GM12878 (cell line): ENCODE measurements around the gene CGGBP1. TPM values are rescaled to one million over a fixed set of nuclear protein-coding genes. Genes with fewer than 3 reads are reported as not detected.

Source experiments
- ATAC-seq: fragments of 200-7000 bp; cut with Tn5 transposase; 3 replicates; pipeline ENCODE4 v1.9.1; 2020; ENCODE audit warnings: mild to moderate bottlenecking, moderate library complexity
- BruUV-seq: library from RNA; stranded (reverse); fragments of 400-500 nt; replicated peaks from 2 replicates; lab custom pipeline; 2021; lab: Mats Ljungman, UMichigan
- CTCF ChIA-PET: fragments of 300-600 bp; sonication (Branson Sonifier 250); formaldehyde crosslinking; extraction: SDS; loops from one replicate; lab custom pipeline; 2021; ENCODE audit warnings: inconsistent platforms; lab: Yijun Ruan, JAX
- POLR2A ChIA-PET: fragments of 350-600 bp; formaldehyde crosslinking; extraction: SDS; loops from one replicate; lab custom pipeline; 2021; ENCODE audit warnings: inconsistent platforms; lab: Charles Lee
- RAD21 ChIA-PET: fragments of 300-600 bp; sonication (Branson Sonifier 250); formaldehyde crosslinking; loops from one replicate; lab custom pipeline; 2023; ENCODE audit warnings: antibody characterized with exemption; ENCODE audit not compliant: unreplicated experiment; lab: Charles Lee
- SMC1A ChIA-PET: fragments of 300-600 bp; sonication (Branson Sonifier 250); formaldehyde crosslinking; loops from one replicate; lab custom pipeline; 2023; ENCODE audit not compliant: unreplicated experiment, uncharacterized antibody; lab: Charles Lee
- DNase-seq: peaks from one replicate; pipeline ENCODE4 v3.0.0-alpha.2; 2011; ENCODE audit warnings: low read depth, low spot score
- FAIRE-seq: peaks from 3 replicates; lab custom pipeline; 2011; peaks lifted over from hg19 to GRCh38; lab: Jason Lieb, UNC
- H2AFZ ChIP-seq: 2 replicates; pipeline ENCODE4 v1.6.0; 2011; ENCODE audit warnings: low read depth, low read length, control low read depth; ENCODE audit not compliant: control insufficient read depth
- H3K27ac ChIP-seq: 2 replicates; pipeline ENCODE4 v1.5.1; 2011; ENCODE audit warnings: control low read depth; ENCODE audit not compliant: control insufficient read depth, insufficient read depth
- H3K27me3 ChIP-seq, 2 experiments: replicated peaks in 1 of 2; 2 replicates each; pipeline versions ENCODE4 v1.6.0 to v1.6.1; 2011; ENCODE audit warnings: low read length in 1 of 2; ENCODE audit not compliant: control insufficient read depth in 2 of 2, insufficient read depth in 2 of 2
- H3K36me3 ChIP-seq, 2 experiments: 2 replicates each; pipeline ENCODE4 v1.5.1; 2011; ENCODE audit warnings: low read length in 1 of 2; ENCODE audit not compliant: control insufficient read depth in 2 of 2, insufficient read depth in 2 of 2
- H3K4me1 ChIP-seq: 2 replicates; pipeline ENCODE4 v1.6.1; 2011; ENCODE audit warnings: mild to moderate bottlenecking, low read length, moderate library complexity, mixed read lengths; ENCODE audit not compliant: control insufficient read depth, insufficient read depth
- H3K4me2 ChIP-seq: 2 replicates; pipeline ENCODE4 v1.6.0; 2011; ENCODE audit warnings: control low read depth; ENCODE audit not compliant: control insufficient read depth, insufficient read depth
- H3K4me3 ChIP-seq: fragments of 200-600 bp; sonication (generic); 2 replicates; pipeline ENCODE4 v1.5.1; 2016
- H3K79me2 ChIP-seq: 2 replicates; pipeline ENCODE4 v1.6.0; 2011; ENCODE audit warnings: low read length; ENCODE audit not compliant: control insufficient read depth, insufficient read depth
- H3K9ac ChIP-seq: 2 replicates; pipeline ENCODE4 v1.8.0; 2011; ENCODE audit warnings: low read length, control low read depth, mixed read lengths; ENCODE audit not compliant: control insufficient read depth, insufficient read depth
- H3K9me3 ChIP-seq: replicated peaks from 3 replicates; pipeline ENCODE4 v1.5.1; 2011; ENCODE audit warnings: mild to moderate bottlenecking, low read length; ENCODE audit not compliant: control insufficient read depth, insufficient read depth
- H4K20me1 ChIP-seq: 2 replicates; pipeline ENCODE4 v1.6.0; 2011; ENCODE audit not compliant: control insufficient read depth, insufficient read depth
- ASH2L ChIP-seq: fragments of 300-600, 200-600 bp; sonication (generic); IDR thresholded peaks from 2 replicates; pipeline ENCODE4 v1.6.1; 2017; ENCODE audit warnings: low read depth, mild to moderate bottlenecking, borderline replicate concordance
- BHLHE40 ChIP-seq, 2 experiments: fragments of 450-650 bp in 1 of 2; IDR thresholded peaks; 2 replicates each; pipeline ENCODE4 v1.6.1; 2011 to 2017; ENCODE audit warnings: low read depth in 2 of 2, borderline replicate concordance in 1 of 2, improper control_type of control experiment in 1 of 2, low read length in 1 of 2, mild to moderate bottlenecking in 1 of 2
- EED ChIP-seq: sonication (generic); IDR thresholded peaks from 2 replicates; pipeline ENCODE4 v1.6.1; 2016; ENCODE audit warnings: antibody characterized with exemption, low read depth
- GATAD2B ChIP-seq: fragments of 450-650 bp; conservative IDR thresholded peaks from 2 replicates; pipeline ENCODE4 v1.6.1; 2017; ENCODE audit warnings: low read depth, mild to moderate bottlenecking, moderate library complexity
- KDM1A ChIP-seq: fragments of 200-600 bp; sonication (generic); IDR thresholded peaks from 2 replicates; pipeline ENCODE4 v1.6.1; 2016; ENCODE audit warnings: borderline replicate concordance
- MEF2A ChIP-seq: IDR thresholded peaks from 2 replicates; pipeline ENCODE4 v1.6.1; 2011; ENCODE audit warnings: low read depth, mild to moderate bottlenecking, low read length, moderate library complexity; ENCODE audit not compliant: insufficient read depth
- MLLT1 ChIP-seq: fragments of 450-650 bp; IDR thresholded peaks from 2 replicates; pipeline ENCODE4 v1.6.1; 2016; ENCODE audit warnings: mild to moderate bottlenecking
- MTA2 ChIP-seq: fragments of 450-650 bp; IDR thresholded peaks from 2 replicates; pipeline ENCODE4 v1.6.1; 2016; ENCODE audit warnings: low read depth, mild to moderate bottlenecking, moderate library complexity
- PKNOX1 ChIP-seq: fragments of 450-650 bp; IDR thresholded peaks from 2 replicates; pipeline ENCODE4 v1.6.1; 2016; ENCODE audit warnings: mild to moderate bottlenecking
- PRDM15 ChIP-seq: fragments of 450-650 bp; formaldehyde crosslinking; IDR thresholded peaks from 2 replicates; pipeline ENCODE4 v1.4.0; 2020; ENCODE audit warnings: mild to moderate bottlenecking, moderate library complexity
- RUNX3 ChIP-seq: IDR thresholded peaks from 2 replicates; pipeline ENCODE4 v1.6.1; 2012; ENCODE audit warnings: low read length, inconsistent platforms
- USF2 ChIP-seq: IDR thresholded peaks from 2 replicates; pipeline ENCODE4 v1.6.1; 2011; ENCODE audit warnings: low read depth, low read length, improper control_type of control experiment, borderline replicate concordance
- ZNF24 ChIP-seq: fragments of 450-650 bp; IDR thresholded peaks from 2 replicates; pipeline ENCODE4 v1.6.1; 2017; ENCODE audit warnings: antibody characterized with exemption, mild to moderate bottlenecking
- ZSCAN29 ChIP-seq: fragments of 450-650 bp; IDR thresholded peaks from 2 replicates; pipeline ENCODE4 v1.6.1; 2017; ENCODE audit warnings: mild to moderate bottlenecking, moderate library complexity
- WGBS: methylation state at CpG from one replicate; pipeline ENCODE4 v1.1.6; 2016; ENCODE audit warnings: low lambda C conversion rate; ENCODE audit not compliant: insufficient replicate concordance, insufficient coverage; ENCODE audit errors: missing lambda C conversion rate; 5-methylcytosine and 5-hydroxymethylcytosine counted together
- in situ Hi-C: fragments of 300-500 bp; cut with MboI; formaldehyde crosslinking; loops from 9 replicates; pipeline ENCODE4 v1.14.3; 2018; ENCODE audit warnings: mixed read lengths
- intact Hi-C: fragments of 100-400 bp; cut with micrococcal nuclease; formaldehyde crosslinking; loops from one replicate; pipeline ENCODE4 v1.14.2; 2022; ENCODE audit not compliant: unreplicated experiment
- polyA plus RNA-seq, 11 experiments: library from polyadenylated mRNA; depleted of rRNA in 4 of 11; unstranded in 6 of 11; stranded (reverse) in 5 of 11; fragments of >200 nt; fragmentation: Nextera tagmentation in 4 of 11; fragmentation: Illumina TruSeq in 1 of 11; extraction: Ambion mirVana in 4 of 11; extraction: Trizol in 1 of 11; gene quantifications; 1 replicate in 1 of 11; 2 replicates in 10 of 11; pipeline versions ENCODE4 v1.2.1 to v1.2.3, GENCODE V29; 2011 to 2016; ENCODE audit warnings: inconsistent platforms in 2 of 11, missing spikeins in 2 of 11, low read depth in 1 of 11
- total RNA-seq, 4 experiments: library from RNA; depleted of rRNA in 3 of 4; stranded (reverse); fragments of >200 nt in 3 of 4; fragmentation: Illumina TruSeq in 1 of 4; extraction: Trizol in 1 of 4; gene quantifications; 2 replicates each; pipeline versions ENCODE4 v1.2.1 to v1.2.3, GENCODE V29; 2013 to 2021

Gene CGGBP1
- total and polyA plus RNA-seq, 10 of the 15 experiments (the other 5 are each of a cell fraction or from before 2014, with no cell fraction given), result 27.8 to 75.8 (median 50.4) TPM

- Histone ChIP-seq H3K4me1 (no peaks in the 10 kb centered on the region), H2AFZ (no peak overlapping the region), H3K9ac (no peak overlapping the region), H3K4me2 (no peak overlapping the region), H3K9me3 (no peaks in the 10 kb centered on the region; the same call in 2 of the 3 replicates), H3K27ac (no peak overlapping the region), H3K36me3 (no peaks in the 10 kb centered on the region), H3K79me2 (no peaks in the 10 kb centered on the region), H3K4me3 (no peak overlapping the region), H3K27me3 (no peaks in the 10 kb centered on the region; a peak in 1 of 4 replicates), H4K20me1 (no peaks in the 10 kb centered on the region)
- DNase-seq (no peak), FAIRE-seq (no peak), ATAC-seq (0 out of 3 replicates have a peak, but pooled peaks have one; percentile 19)
- RAD21 ChIA-PET, result no interaction called here
- in situ Hi-C loops, result no loop called here
- WGBS, result 23% methylated on average over 4 of the region's 4 CpGs
- POLR2A ChIA-PET, result no interaction called here
- intact Hi-C loops, result no loop called here
- no TSS peak for BruUV-seq
- SMC1A ChIA-PET, result interaction anchor here (1.3 kb wide), 1 partner anchor 13 kb away, joined by 3 read pairs; no protein-coding TSS in a partner anchor
- CTCF ChIA-PET, result interaction anchor here (1.0 kb wide), 1 partner anchor 88 kb away, joined by 3 read pairs; no protein-coding TSS in a partner anchor
- TF ChIP-seq PKNOX1, result no peak
- no peak for TF ChIP-seq KDM1A
- no peak for TF ChIP-seq BHLHE40 (IDR thresholded peaks at IDR 0.05; ENCODE audit: borderline replicate concordance in 1 of 2, low read depth in 2 of 2, low read length in 1 of 2)
- no peak for TF ChIP-seq MLLT1
- no peak for TF ChIP-seq ASH2L
- TF ChIP-seq GATAD2B, result no peak
- TF ChIP-seq EED, result no peak
- TF ChIP-seq PRDM15 (CRISPR knock-in tag), result no peak
- no peak for TF ChIP-seq ZNF24
- no peak for TF ChIP-seq MTA2
- no peak for TF ChIP-seq ZSCAN29
- TF ChIP-seq MEF2A, result no peak
- no peak for TF ChIP-seq RUNX3
- no peak for TF ChIP-seq USF2
These were observed 33.7 kb downstream of the CGGBP1 start for GRCh38 chr3:88025001-88025552.
